ENCODE measurements around the gene TMEM171. TPM values are rescaled to one million over a fixed set of nuclear protein-coding genes. Genes with fewer than 3 reads are reported as not detected.

TMEM171 gene
- total and polyA plus RNA-seq, 5 experiments from 2014 or later: 0.16 to 5.4 TPM; not detected in 3

Other genes with a start within 250 kb of the TMEM171 start
- gene FCHO2, start 164.5 kb upstream of the TMEM171 start, total RNA-seq: 1 to 10 TPM; 4.6 to 6.3 TPM
- gene FCHO2, start 164.5 kb upstream of the TMEM171 start, polyA plus RNA-seq: 1 to 10 TPM in 1 of 3 donors, under 1 TPM in 2; 0.11 to 1.4 (median 0.60) TPM
- gene TMEM174, start 52.6 kb downstream of the TMEM171 start, total RNA-seq: not detected
- gene TMEM174, start 52.6 kb downstream of the TMEM171 start, polyA plus RNA-seq: not detected

Measured in naive thymus-derived CD8-positive, alpha-beta T cell (primary cell).